GM18951 (cell line): ENCODE measurements around the gene PARVG.

Experiments
- POLR2A ChIP-seq: IDR thresholded peaks from 4 replicates; pipeline ENCODE4 v1.6.1; 2011; ENCODE audit warnings: mild to moderate bottlenecking; ENCODE audit not compliant: insufficient read length, insufficient read depth; ENCODE audit errors: extremely low read depth
- in situ Hi-C: fragments of 300-500 bp; cut with MboI; formaldehyde crosslinking; loops from one replicate; pipeline ENCODE4 v1.12.0; 2022; ENCODE audit warnings: low sequenced_read_pairs, mixed read lengths, inconsistent platforms; ENCODE audit not compliant: unreplicated experiment

PARVG gene

DNA sequence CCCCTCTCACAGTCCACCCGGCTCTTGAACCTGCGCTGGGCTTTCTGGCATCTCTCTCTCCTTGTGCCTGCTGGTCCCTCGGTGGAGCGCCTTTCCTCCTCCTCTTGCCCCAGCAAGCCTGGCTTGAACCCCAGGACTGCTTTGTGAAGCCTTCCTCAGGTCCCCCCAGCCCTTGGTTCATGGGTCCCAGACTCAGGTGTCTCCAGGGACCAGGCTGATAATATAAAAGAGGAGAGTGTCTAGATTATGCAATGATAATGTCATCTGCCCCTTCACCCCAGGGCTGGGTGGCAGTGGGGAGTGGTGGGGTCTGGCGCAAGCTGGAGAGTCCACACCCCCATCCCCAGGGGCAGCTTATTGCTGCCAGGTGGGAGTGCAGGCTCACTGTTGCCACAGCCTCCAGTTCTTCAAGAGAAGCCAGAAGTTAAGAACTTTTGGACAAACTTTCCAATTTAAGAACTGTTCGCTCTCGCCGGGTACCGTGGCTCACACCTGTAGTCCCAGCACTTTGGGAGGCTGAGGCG lies 36.6 kb upstream of the PARVG start:
- no peak for TF ChIP-seq POLR2A
- in situ Hi-C loops, result no loop called here

DNA sequence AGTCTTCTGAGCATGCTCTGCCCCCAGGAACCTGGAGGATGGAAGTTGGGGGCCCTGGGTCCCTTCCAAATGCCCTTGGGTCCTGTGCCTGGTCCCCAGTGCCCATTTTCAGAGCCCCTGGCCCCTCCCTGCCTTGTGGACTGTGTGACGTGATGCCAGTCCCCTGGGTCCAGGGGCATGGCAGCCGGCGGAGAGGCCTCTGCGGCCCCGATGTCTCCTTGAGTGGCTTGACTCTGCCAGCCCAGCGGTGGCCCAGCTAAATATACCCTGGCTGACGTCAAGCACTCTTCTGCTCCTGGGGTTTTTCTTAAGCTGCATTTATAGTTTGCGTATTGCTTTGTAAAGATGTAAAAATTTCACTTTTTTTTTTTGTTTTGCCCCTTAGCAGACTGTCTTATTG lies 35.2 kb upstream of the PARVG start:
- in situ Hi-C loops, result no loop called here
- TF ChIP-seq POLR2A, result no peak

GRCh38 chr22:44146088-44146861 lies 34.5 kb upstream of the PARVG start:
- in situ Hi-C loops, result no loop called here
- no peak for TF ChIP-seq POLR2A

GRCh38 chr22:44147008-44147645 lies 33.6 kb upstream of the PARVG start:
- in situ Hi-C loops, result no loop called here
- TF ChIP-seq POLR2A, result no peak

DNA sequence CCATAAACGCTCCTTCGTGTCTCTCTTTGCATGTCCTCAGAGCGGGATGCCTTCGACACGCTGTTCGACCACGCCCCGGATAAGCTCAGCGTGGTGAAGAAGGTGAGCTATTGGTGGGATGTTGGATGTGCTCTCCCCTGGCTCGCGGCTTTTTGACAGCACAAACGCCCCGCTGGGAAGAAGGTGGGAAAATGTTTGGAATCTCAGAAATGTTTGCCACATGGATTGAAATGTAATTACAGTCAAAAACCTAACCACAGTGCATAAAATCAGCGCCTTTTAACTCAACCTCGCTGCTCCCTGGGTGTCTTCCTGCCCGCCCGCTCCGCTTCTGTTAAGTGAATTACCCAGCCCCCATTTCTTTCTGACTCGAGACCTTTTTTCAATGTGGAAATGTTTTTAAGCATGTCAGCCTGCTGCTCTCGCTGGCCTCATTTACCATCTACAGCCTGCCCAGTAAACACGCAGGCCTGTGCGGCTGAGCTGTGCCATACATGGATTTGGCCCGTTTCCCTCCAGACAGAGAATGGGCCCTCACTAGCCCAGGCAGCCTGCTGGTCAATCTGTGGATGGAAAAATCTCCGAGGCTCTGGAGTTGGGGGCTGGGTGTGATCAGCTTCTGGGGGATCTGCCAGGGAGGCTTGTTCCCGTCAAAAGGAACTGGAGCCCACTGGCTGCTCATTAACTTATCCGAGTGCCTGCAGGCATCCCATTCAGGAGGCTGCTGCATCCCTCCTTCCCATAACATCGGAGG lies 32.7 kb upstream of the PARVG start:
- in situ Hi-C loops, result no loop called here
- TF ChIP-seq POLR2A, result no peak

- in situ Hi-C loops, result no loop called here
- no peak for TF ChIP-seq POLR2A
Observed at GRCh38 chr22:44151676-44152075, 29.0 kb upstream of the PARVG start.

DNA sequence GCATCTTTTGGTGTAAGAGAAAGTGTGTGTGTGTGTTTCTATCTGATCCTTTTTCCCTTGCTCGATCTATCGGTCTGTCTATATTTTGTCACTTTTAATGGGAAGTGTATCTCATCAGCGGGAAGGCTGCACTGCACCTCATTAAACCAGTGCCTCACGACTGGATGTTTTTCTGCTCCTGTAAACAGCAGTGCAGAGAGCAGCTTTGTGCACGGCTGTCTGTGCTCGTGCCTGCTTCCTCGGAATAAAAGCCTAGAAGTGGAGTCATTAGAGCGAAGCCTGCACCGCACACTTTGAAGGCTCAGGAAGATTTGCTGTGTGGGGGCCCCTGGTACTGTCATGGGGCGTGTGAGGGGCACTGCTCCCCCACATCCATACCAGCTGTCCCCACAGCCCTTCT lies 27.0 kb upstream of the PARVG start:
- in situ Hi-C loops, result no loop called here
- no peak for TF ChIP-seq POLR2A

GRCh38 chr22:44154436-44154942 lies 26.2 kb upstream of the PARVG start:
- in situ Hi-C loops, result no loop called here
- no peak for TF ChIP-seq POLR2A

- no peak for TF ChIP-seq POLR2A
- in situ Hi-C loops, result no loop called here
Observed at GRCh38 chr22:44155115-44155514, 25.6 kb upstream of the PARVG start.

GRCh38 chr22:44157916-44158618 lies 22.7 kb upstream of the PARVG start:
- TF ChIP-seq POLR2A, result no peak

GRCh38 chr22:44158816-44159215 lies 21.9 kb upstream of the PARVG start:
- TF ChIP-seq POLR2A, result no peak
- in situ Hi-C loops, result no loop called here

More at GRCh38 chr22:44157916-44158618, 22.7 kb upstream of the PARVG start:
- in situ Hi-C loops, result no loop called here

DNA sequence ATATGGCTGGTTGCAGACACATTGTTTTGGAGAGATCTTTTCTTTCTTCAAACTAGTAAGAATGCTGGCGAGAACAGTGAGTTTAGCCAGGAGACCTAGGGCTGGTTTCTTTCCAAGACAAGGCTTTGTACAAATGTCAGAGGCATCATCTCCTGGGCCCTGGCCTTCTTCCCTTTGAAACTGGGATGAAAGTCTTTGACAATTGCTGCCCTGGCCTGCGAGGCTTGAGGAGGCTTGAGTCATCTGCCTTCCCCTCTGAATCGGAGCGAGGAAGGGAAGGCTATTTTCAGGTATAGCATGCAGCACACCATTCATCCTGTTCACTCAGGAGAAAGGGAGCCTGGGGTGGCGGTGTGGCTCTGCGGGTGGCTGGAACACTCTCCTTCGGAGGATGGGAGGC lies 21.5 kb upstream of the PARVG start:
- no peak for TF ChIP-seq POLR2A
- in situ Hi-C loops, result no loop called here

DNA sequence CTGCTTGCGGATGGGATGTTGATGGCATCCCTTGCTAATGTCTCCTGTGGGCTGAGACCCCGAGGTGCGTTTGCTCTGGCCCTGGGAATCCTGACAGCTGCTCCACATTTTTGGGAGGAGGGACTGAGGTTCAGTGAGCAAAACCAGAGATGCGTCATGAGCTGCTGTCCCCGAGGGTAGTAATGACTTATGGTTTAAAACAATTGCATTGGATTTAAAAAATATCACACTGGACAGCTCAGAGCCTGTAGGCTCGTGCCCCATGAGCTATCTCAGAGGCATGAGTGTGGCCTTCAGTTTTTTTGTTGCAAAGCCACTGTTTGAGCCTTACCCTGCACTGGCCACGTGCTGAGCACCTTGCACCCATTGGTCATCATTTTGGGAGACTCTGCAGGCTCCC lies 20.9 kb upstream of the PARVG start:
- TF ChIP-seq POLR2A, result no peak
- in situ Hi-C loops, result no loop called here
